Brain microvascular endothelial cell (primary cell): ENCODE data around the gene TMEM219.
"Not testable (repeated sequence)": the region's sequence is repeated elsewhere in the genome, so short reads cannot be mapped to it uniquely, and the experiment has no call there.

Source experiments
- DNase-seq: peaks from one replicate; pipeline ENCODE4 v3.0.0-alpha.2; 2020
- H3K27ac ChIP-seq: fragments of 250-450 bp; sonication (Bioruptor Pico); 2 replicates; pipeline ENCODE4 v1.5.1; 2020; ENCODE audit warnings: mild to moderate bottlenecking, moderate library complexity
- H3K27me3 ChIP-seq: fragments of 250-450 bp; sonication (Bioruptor Pico); replicated peaks from 2 replicates; pipeline ENCODE4 v1.5.1; 2020; ENCODE audit warnings: mild to moderate bottlenecking
- H3K36me3 ChIP-seq: fragments of 250-450 bp; sonication (Bioruptor Pico); replicated peaks from 2 replicates; pipeline ENCODE4 v1.5.1; 2020; ENCODE audit warnings: mild to moderate bottlenecking
- H3K4me3 ChIP-seq: 2 replicates; pipeline ENCODE4 v1.5.1; 2011; ENCODE audit warnings: low read depth, mild to moderate bottlenecking, control low read depth, low read length, moderate library complexity
- in situ Hi-C: cut with HindIII; loops from 2 replicates; pipeline ENCODE4 v1.10.0; 2017; ENCODE audit warnings: low sequenced_read_pairs, low pct_ligation_motif_present
- TF ChIP-seq, protein P1 (sequence below): IDR thresholded peaks from 2 replicates; pipeline ENCODE4 v1.5.1; 2011; ENCODE audit warnings: low read depth, mild to moderate bottlenecking, moderate library complexity, low read length, control low read depth, inconsistent platforms; ENCODE audit errors: missing control alignments

The TMEM219 gene

DNA sequence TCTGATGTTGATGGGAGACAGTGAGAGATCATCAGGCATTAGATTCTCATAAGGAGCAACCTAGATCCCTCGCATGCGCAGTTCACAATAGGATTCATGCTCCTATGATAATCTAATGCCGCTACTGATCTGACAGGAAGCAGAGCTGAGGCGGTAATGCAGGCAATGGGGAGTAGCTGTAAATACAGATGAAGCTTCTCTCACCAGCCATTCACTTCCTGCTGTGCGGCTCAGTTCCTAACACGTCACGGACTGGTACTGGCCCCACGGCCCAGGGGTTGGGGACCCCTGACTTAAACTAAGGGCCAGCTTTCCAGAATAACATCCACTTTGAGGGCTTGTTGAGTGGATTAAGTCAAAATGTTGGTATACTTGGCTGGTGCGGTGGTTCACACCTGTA is 2.6 kb upstream of the TMEM219 start:
- Histone ChIP-seq H3K4me3 (no peak overlapping the region), H3K27me3 (no peaks in the 10 kb centered on the region), H3K27ac (no peak overlapping the region), H3K36me3 (no peaks in the 10 kb centered on the region)
- no peak for DNase-seq
- in situ Hi-C loops: no loop called here
- TF ChIP-seq, protein P1, sequence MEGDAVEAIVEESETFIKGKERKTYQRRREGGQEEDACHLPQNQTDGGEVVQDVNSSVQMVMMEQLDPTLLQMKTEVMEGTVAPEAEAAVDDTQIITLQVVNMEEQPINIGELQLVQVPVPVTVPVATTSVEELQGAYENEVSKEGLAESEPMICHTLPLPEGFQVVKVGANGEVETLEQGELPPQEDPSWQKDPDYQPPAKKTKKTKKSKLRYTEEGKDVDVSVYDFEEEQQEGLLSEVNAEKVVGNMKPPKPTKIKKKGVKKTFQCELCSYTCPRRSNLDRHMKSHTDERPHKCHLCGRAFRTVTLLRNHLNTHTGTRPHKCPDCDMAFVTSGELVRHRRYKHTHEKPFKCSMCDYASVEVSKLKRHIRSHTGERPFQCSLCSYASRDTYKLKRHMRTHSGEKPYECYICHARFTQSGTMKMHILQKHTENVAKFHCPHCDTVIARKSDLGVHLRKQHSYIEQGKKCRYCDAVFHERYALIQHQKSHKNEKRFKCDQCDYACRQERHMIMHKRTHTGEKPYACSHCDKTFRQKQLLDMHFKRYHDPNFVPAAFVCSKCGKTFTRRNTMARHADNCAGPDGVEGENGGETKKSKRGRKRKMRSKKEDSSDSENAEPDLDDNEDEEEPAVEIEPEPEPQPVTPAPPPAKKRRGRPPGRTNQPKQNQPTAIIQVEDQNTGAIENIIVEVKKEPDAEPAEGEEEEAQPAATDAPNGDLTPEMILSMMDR: no peak

DNA sequence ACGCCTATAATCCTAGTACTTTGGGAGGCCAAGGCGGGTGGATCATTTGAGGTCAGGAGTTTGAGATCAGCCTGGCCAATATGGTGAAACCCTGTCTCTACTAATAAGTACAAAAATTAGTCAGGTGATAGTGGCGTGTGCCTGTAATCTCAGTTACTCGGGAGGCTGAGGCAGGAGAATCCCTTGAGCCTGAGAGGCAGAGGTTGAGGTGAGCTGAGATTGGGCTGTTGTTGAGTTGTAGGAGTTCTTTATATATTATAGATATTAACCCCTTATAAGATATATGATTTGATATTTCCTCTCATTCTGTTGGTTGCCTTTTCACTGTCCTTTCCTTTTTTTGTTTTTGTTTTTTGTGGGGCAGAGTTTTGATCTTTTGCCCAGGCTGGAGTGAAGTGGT is 2.1 kb upstream of the TMEM219 start:
- H3K4me3 ChIP-seq, H3K27me3 ChIP-seq, H3K36me3 ChIP-seq, in situ Hi-C loops, DNase-seq, H3K27ac ChIP-seq: not testable (repeated sequence)

DNA sequence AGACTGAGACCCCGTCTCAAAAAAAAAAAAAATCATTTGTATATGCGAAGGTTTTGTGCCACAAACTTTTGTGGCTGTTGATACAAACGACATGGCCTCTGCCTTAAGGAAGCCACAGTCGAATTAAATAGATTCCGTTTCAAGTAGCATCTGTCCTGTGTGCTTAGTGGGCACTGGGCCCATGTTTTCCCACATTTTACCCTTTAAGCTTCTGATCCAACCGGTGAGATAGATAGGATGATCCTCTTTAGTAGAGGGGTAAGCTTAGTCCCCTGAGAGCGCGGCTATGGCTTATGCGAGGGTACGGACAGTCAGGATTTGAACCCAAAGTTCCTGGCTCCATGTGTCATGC is 776 bp upstream of the TMEM219 start:
- H3K27ac ChIP-seq: peak overlapping the region; percentile 77
- H3K4me3 ChIP-seq: peak overlapping the region; percentile 75
- in situ Hi-C loops: no loop called here
- no peak for DNase-seq
- H3K27me3 ChIP-seq: no peaks in the 10 kb centered on the region
- H3K36me3 ChIP-seq: no peaks in the 10 kb centered on the region
- TF ChIP-seq, protein P1: no peak

DNA sequence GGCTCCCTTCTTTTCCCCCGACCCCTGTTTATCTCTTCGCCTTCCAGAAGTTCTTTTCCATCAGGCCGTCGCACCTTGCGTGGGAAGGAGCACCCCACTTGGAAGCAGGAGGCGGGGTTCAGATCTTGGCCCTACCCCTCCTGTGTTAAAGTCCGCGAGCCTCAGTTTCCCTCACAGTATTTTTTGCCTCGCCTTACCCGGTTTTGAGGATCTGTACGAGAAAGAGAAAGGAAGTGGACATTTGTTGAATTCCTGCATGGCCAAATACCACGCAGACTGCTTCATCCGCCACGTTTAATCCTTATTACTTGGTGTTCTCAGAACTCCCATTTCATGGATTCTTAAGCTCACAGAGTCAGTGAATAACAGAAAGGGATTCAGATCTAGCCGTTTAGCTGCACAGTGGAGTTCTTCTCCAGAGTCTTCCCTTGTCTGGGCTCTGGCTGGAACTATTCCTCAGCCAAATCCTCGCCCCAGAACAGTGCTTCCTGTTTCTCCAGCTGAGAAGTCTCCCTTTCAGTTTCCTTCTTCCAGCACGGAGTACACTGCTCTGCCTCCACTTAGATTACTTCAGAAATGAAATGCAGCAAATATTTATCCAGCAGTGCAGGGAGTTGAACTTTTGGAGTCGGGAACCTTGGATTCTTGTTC is 590 bp downstream of the TMEM219 start:
- peak overlapping the region; percentile 75 for H3K4me3 ChIP-seq
- DNase-seq: no peak
- no peaks in the 10 kb centered on the region for H3K36me3 ChIP-seq
- TF ChIP-seq, protein P1: no peak
- in situ Hi-C loops: no loop called here
- no peaks in the 10 kb centered on the region for H3K27me3 ChIP-seq
- peak overlapping the region; percentile 77 for H3K27ac ChIP-seq

DNA sequence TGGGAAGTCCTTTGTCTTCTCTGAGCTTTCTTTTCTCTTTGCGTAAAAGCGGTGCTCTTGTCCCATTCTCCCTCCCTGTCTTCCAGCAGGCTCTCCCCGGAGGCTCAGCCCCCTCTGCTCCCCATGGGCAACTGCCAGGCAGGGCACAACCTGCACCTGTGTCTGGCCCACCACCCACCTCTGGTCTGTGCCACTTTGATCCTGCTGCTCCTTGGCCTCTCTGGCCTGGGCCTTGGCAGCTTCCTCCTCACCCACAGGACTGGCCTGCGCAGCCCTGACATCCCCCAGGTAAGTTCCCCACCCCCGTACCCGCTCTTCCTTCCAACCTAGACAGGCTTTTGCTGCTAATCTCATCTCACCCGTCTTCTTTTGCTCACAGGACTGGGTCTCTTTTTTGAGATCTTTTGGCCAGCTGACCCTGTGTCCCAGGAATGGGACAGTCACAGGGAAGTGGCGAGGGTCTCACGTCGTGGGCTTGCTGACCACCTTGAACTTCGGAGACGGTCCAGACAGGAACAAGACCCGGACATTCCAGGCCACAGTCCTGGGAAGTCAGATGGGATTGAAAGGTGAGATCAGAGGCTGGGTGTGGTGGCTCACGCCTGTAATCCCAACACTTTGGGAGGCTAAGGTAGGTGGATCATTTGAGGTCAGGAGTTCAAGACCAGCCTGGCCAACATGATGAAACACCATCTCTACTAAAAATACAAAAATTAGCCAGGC is 1.3 kb downstream of the TMEM219 start:
- in situ Hi-C loops: no loop called here
- DNase-seq: no peak
- H3K27me3 ChIP-seq: no peaks in the 10 kb centered on the region
- peaks cover 4% of the 10 kb centered on the region for H3K36me3 ChIP-seq
- peak overlapping the region; percentile 75 for H3K4me3 ChIP-seq
- TF ChIP-seq, protein P1: no peak
- H3K27ac ChIP-seq: peak overlapping the region; percentile 77

DNA sequence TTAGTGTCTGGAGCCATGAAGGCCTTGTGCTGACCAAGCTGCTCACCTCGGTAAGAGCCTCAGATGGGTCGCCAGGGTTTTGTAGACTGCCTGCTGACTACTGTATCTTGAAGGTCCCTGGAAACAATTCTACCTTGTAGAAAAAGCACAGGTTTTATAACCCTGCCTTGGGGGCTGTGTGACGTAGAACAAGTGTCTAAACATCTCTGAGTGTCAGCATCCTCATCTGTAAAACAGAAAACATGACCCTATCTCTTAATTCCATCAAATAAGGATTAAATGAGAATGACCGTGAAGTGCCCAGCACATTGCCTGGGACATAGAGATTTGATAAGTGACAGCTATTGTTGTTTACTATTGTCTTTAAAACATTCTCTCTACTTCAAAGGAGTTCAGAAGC is 6.3 kb downstream of the TMEM219 start:
- Histone ChIP-seq H3K4me3 (no peak overlapping the region), H3K36me3 (peaks cover 23% of the 10 kb centered on the region), H3K27ac (no peak overlapping the region), H3K27me3 (no peaks in the 10 kb centered on the region)
- in situ Hi-C loops: no loop called here
- TF ChIP-seq, protein P1: no peak
- no peak for DNase-seq
